ENCODE measurements around the gene PACSIN1.

The PACSIN1 gene

DNA sequence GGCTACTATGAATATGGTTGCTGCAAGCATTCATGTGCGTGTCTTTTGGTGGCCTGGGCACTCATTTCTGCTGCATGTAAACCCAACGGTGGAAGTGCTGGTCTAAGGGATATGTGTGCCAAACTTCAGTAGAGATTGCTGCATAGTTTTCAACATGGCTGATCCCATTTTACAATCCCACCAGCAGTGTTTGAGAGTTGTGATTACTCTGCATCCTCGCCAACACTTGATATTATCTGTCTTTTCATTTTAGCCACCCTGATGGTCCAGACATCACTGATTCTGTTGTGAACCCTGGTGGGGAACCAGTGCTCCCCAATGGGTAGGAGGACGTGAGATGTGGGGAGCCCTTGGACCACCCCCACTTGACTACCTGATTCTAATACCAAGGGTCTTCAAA is 27.5 kb downstream of the PACSIN1 start:
- no peak overlapping the region for H3K27ac ChIP-seq (ENCODE audit: low read depth, low read length)
- H3K36me3 ChIP-seq (ENCODE audit: control insufficient read depth in 5 of 5, insufficient read depth in 5 of 5, low read length in 5 of 5): no peaks in the 10 kb centered on the region
- no peak overlapping the region for H3K4me3 ChIP-seq (ENCODE audit: low read depth in 1 of 5, low read length in 5 of 5)
- H3K9ac ChIP-seq (ENCODE audit: low read length in 5 of 5): no peak overlapping the region
- H3K4me1 ChIP-seq (ENCODE audit: control insufficient read depth in 5 of 5, insufficient read depth in 5 of 5, low read length in 5 of 5): peaks cover 0 to 7% (median 0%) of the 10 kb centered on the region in 5 donors
- H3K9me3 ChIP-seq (ENCODE audit: control insufficient read depth in 5 of 5, low read length in 5 of 5): no peaks in the 10 kb centered on the region
- peaks cover 0 to 8% (median 0%) of the 10 kb centered on the region in 5 donors for H3K27me3 ChIP-seq (ENCODE audit: control insufficient read depth in 5 of 5, insufficient read depth in 4 of 5, low read length in 5 of 5)

DNA sequence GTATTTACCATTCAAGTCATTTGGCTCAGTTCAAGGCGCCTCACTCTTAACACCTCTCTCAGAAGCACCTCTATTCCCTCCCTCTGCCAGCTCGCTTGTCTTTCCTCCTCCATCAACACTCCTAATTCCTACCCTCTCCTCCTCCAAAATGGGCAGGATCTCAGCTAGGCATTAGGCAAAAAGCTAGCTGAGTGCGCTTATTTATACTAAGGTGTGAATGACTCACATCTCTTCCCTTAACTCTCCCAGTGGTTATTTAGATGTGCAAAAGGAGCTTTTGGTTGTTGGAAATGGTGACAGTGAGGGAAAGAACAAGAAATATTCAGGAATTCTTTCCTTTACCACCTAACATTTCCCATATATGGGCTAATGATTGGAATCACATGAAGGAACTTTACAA is 29.1 kb downstream of the PACSIN1 start:
- H3K4me3 ChIP-seq (ENCODE audit: low read depth in 1 of 5, low read length in 5 of 5): no peak overlapping the region
- no peaks in the 10 kb centered on the region for H3K36me3 ChIP-seq (ENCODE audit: control insufficient read depth in 5 of 5, insufficient read depth in 5 of 5, low read length in 5 of 5)
- H3K9me3 ChIP-seq (ENCODE audit: control insufficient read depth in 5 of 5, low read length in 5 of 5): peaks cover 0 to 1% (median 0%) of the 10 kb centered on the region in 5 donors
- no peak overlapping the region for H3K27ac ChIP-seq (ENCODE audit: low read depth, low read length)
- H3K27me3 ChIP-seq (ENCODE audit: control insufficient read depth in 5 of 5, insufficient read depth in 4 of 5, low read length in 5 of 5): peaks cover 0 to 8% (median 0%) of the 10 kb centered on the region in 5 donors
- no peak overlapping the region for H3K9ac ChIP-seq (ENCODE audit: low read length in 5 of 5)
- H3K4me1 ChIP-seq (ENCODE audit: control insufficient read depth in 5 of 5, insufficient read depth in 5 of 5, low read length in 5 of 5): peaks cover 0 to 7% (median 0%) of the 10 kb centered on the region in 5 donors

- no peak overlapping the region for H3K4me3 ChIP-seq (ENCODE audit: low read depth in 1 of 5, low read length in 5 of 5)
- no peak overlapping the region for H3K27ac ChIP-seq (ENCODE audit: low read depth, low read length)
- H3K9me3 ChIP-seq (ENCODE audit: control insufficient read depth in 5 of 5, low read length in 5 of 5): peaks cover 4 to 8% (median 6%) of the 10 kb centered on the region in 5 donors
- no peaks in the 10 kb centered on the region for H3K36me3 ChIP-seq (ENCODE audit: control insufficient read depth in 5 of 5, insufficient read depth in 5 of 5, low read length in 5 of 5)
- no peak overlapping the region for H3K9ac ChIP-seq (ENCODE audit: low read length in 5 of 5)
- peaks cover 0 to 8% (median 0%) of the 10 kb centered on the region in 5 donors for H3K27me3 ChIP-seq (ENCODE audit: control insufficient read depth in 5 of 5, insufficient read depth in 4 of 5, low read length in 5 of 5)
- peaks cover 0 to 2% (median 0%) of the 10 kb centered on the region in 5 donors for H3K4me1 ChIP-seq (ENCODE audit: control insufficient read depth in 5 of 5, insufficient read depth in 5 of 5, low read length in 5 of 5)
Observed at GRCh38 chr6:34496103-34496685, 30.3 kb downstream of the PACSIN1 start.

GRCh38 chr6:34497411-34497810 is 31.5 kb downstream of the PACSIN1 start:
- peaks cover 0 to 8% (median 0%) of the 10 kb centered on the region in 5 donors for H3K27me3 ChIP-seq (ENCODE audit: control insufficient read depth in 5 of 5, insufficient read depth in 4 of 5, low read length in 5 of 5)
- peaks cover 8 to 11% (median 8%) of the 10 kb centered on the region in 5 donors for H3K9me3 ChIP-seq (ENCODE audit: control insufficient read depth in 5 of 5, low read length in 5 of 5)
- no peaks in the 10 kb centered on the region for H3K36me3 ChIP-seq (ENCODE audit: control insufficient read depth in 5 of 5, insufficient read depth in 5 of 5, low read length in 5 of 5)
- H3K27ac ChIP-seq (ENCODE audit: low read depth, low read length): no peak overlapping the region
- H3K4me3 ChIP-seq (ENCODE audit: low read depth in 1 of 5, low read length in 5 of 5): no peak overlapping the region
- H3K4me1 ChIP-seq (ENCODE audit: control insufficient read depth in 5 of 5, insufficient read depth in 5 of 5, low read length in 5 of 5): no peaks in the 10 kb centered on the region
- no peak overlapping the region for H3K9ac ChIP-seq (ENCODE audit: low read length in 5 of 5)

DNA sequence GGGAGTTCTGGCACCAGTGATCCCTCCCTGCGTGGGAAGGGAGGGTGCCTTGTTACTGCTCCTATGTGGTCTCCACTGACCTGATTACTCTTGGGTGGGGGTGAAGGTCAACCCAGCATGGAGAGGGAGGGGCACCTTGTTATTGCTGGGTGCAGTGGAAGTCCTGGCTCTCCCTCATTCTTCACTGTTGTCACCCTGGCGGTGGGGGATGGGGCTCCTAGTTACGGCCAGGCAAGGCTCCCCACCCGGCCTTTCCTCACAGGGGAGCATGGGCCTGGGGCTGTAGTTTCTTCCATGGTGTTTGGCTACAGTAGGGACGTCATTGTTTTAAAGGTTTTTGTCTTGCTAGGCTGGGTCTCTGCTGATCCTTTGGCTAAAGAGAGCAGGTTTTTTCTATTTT is 40.8 kb downstream of the PACSIN1 start:
- no peaks in the 10 kb centered on the region for H3K4me1 ChIP-seq (ENCODE audit: control insufficient read depth in 5 of 5, insufficient read depth in 5 of 5, low read length in 5 of 5)
- H3K9me3 ChIP-seq (ENCODE audit: control insufficient read depth in 5 of 5, low read length in 5 of 5): peaks cover 0 to 15% (median 3%) of the 10 kb centered on the region in 5 donors
- H3K36me3 ChIP-seq (ENCODE audit: control insufficient read depth in 5 of 5, insufficient read depth in 5 of 5, low read length in 5 of 5): no peaks in the 10 kb centered on the region
- H3K4me3 ChIP-seq (ENCODE audit: low read depth in 1 of 5, low read length in 5 of 5): no peak overlapping the region
- H3K27me3 ChIP-seq (ENCODE audit: control insufficient read depth in 5 of 5, insufficient read depth in 4 of 5, low read length in 5 of 5): peaks cover 0 to 3% (median 0%) of the 10 kb centered on the region in 5 donors
- no peak overlapping the region for H3K27ac ChIP-seq (ENCODE audit: low read depth, low read length)
- H3K9ac ChIP-seq (ENCODE audit: low read length in 5 of 5): no peak overlapping the region

DNA sequence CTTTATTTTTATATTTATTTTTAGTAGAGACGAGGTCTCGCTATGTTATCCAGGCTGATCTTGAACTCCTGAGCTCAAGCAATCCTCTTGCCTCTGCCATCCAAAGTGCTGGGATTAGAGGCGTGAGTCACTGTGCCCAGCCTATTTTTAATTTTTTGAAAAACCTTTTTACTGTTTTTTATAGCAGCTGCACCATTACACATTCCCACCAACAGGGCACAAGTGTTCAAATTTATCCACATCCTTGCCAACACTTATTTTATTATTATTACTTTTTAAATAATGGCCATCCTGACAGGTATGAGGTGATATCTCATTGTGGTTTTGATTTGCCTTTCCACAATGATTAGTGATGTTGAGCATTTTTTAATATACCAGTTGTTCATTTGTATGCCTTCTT is 42.5 kb downstream of the PACSIN1 start:
- H3K27me3 ChIP-seq (ENCODE audit: control insufficient read depth in 5 of 5, insufficient read depth in 4 of 5, low read length in 5 of 5): peaks cover 0 to 4% (median 0%) of the 10 kb centered on the region in 5 donors
- H3K4me1 ChIP-seq (ENCODE audit: control insufficient read depth in 5 of 5, insufficient read depth in 5 of 5, low read length in 5 of 5): no peaks in the 10 kb centered on the region
- H3K9me3 ChIP-seq (ENCODE audit: control insufficient read depth in 5 of 5, low read length in 5 of 5): peaks cover 0 to 6% (median 0%) of the 10 kb centered on the region in 5 donors
- no peak overlapping the region for H3K27ac ChIP-seq (ENCODE audit: low read depth, low read length)
- H3K9ac ChIP-seq (ENCODE audit: low read length in 5 of 5): no peak overlapping the region
- no peaks in the 10 kb centered on the region for H3K36me3 ChIP-seq (ENCODE audit: control insufficient read depth in 5 of 5, insufficient read depth in 5 of 5, low read length in 5 of 5)
- no peak overlapping the region for H3K4me3 ChIP-seq (ENCODE audit: low read depth in 1 of 5, low read length in 5 of 5)

GRCh38 chr6:34509782-34510181 is 43.9 kb downstream of the PACSIN1 start:
- Histone ChIP-seq H3K4me1 (ENCODE audit: control insufficient read depth in 5 of 5, insufficient read depth in 5 of 5, low read length in 5 of 5) (peaks cover 0 to 3% (median 0%) of the 10 kb centered on the region in 5 donors), H3K9me3 (ENCODE audit: control insufficient read depth in 5 of 5, low read length in 5 of 5) (peaks cover 0 to 6% (median 0%) of the 10 kb centered on the region in 5 donors), H3K27ac (ENCODE audit: low read depth, low read length) (no peak overlapping the region), H3K9ac (ENCODE audit: low read length in 5 of 5) (no peak overlapping the region), H3K4me3 (ENCODE audit: low read depth in 1 of 5, low read length in 5 of 5) (no peak overlapping the region), H3K27me3 (ENCODE audit: control insufficient read depth in 5 of 5, insufficient read depth in 4 of 5, low read length in 5 of 5) (peaks cover 0 to 9% (median 8%) of the 10 kb centered on the region in 5 donors), H3K36me3 (ENCODE audit: control insufficient read depth in 5 of 5, insufficient read depth in 5 of 5, low read length in 5 of 5) (no peaks in the 10 kb centered on the region)

DNA sequence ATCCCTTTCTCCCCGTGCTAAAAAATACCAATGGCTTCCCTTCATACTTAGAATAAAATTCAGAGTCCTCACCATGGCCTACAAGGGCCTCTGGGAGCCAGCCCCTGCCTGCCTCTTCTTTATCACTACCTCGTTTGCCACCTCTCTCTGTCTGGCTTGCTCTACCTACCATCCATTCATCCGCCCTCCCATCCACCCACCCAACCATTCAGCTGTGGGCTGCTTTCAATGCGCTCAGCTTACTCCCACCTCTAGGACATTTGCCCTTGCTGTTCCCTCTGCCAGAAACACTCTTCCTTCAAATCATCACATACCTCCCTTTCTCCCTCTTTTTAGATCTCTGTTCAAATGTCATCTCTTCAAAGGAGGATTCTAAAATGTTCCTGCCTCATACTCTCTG is 44.4 kb downstream of the PACSIN1 start:
- H3K27ac ChIP-seq (ENCODE audit: low read depth, low read length): no peak overlapping the region
- peaks cover 0 to 6% (median 0%) of the 10 kb centered on the region in 5 donors for H3K9me3 ChIP-seq (ENCODE audit: control insufficient read depth in 5 of 5, low read length in 5 of 5)
- no peaks in the 10 kb centered on the region for H3K36me3 ChIP-seq (ENCODE audit: control insufficient read depth in 5 of 5, insufficient read depth in 5 of 5, low read length in 5 of 5)
- H3K4me1 ChIP-seq (ENCODE audit: control insufficient read depth in 5 of 5, insufficient read depth in 5 of 5, low read length in 5 of 5): peaks cover 0 to 6% (median 0%) of the 10 kb centered on the region in 5 donors
- H3K4me3 ChIP-seq (ENCODE audit: low read depth in 1 of 5, low read length in 5 of 5): no peak overlapping the region
- no peak overlapping the region for H3K9ac ChIP-seq (ENCODE audit: low read length in 5 of 5)
- peaks cover 3 to 14% (median 13%) of the 10 kb centered on the region in 5 donors for H3K27me3 ChIP-seq (ENCODE audit: control insufficient read depth in 5 of 5, insufficient read depth in 4 of 5, low read length in 5 of 5)

GRCh38 chr6:34511214-34511914 is 45.5 kb downstream of the PACSIN1 start:
- Histone ChIP-seq H3K36me3 (ENCODE audit: control insufficient read depth in 5 of 5, insufficient read depth in 5 of 5, low read length in 5 of 5) (no peaks in the 10 kb centered on the region), H3K9ac (ENCODE audit: low read length in 5 of 5) (no peak overlapping the region), H3K27me3 (ENCODE audit: control insufficient read depth in 5 of 5, insufficient read depth in 4 of 5, low read length in 5 of 5) (peaks cover 4 to 23% (median 22%) of the 10 kb centered on the region in 5 donors), H3K9me3 (ENCODE audit: control insufficient read depth in 5 of 5, low read length in 5 of 5) (peaks cover 0 to 6% (median 0%) of the 10 kb centered on the region in 5 donors), H3K4me3 (ENCODE audit: low read depth in 1 of 5, low read length in 5 of 5) (no peak overlapping the region), H3K4me1 (ENCODE audit: control insufficient read depth in 5 of 5, insufficient read depth in 5 of 5, low read length in 5 of 5) (peaks cover 0 to 6% (median 0%) of the 10 kb centered on the region in 5 donors), H3K27ac (ENCODE audit: low read depth, low read length) (no peak overlapping the region)

All from subcutaneous abdominal adipose tissue (tissue), 5 donors.